DMS114 treated with DMSO at 0.1 percent for 48 hours (cell line): ENCODE measurements around the gene BBS2.
A peak's percentile ranks its signal among the peaks of the same experiment; 100 is the strongest.

Experiments used
- DNase-seq: peaks from one replicate; lab custom pipeline; 2025; ENCODE audit not compliant: unreplicated experiment; lab: John Stamatoyannopoulos, UW

BBS2 gene, protein sequence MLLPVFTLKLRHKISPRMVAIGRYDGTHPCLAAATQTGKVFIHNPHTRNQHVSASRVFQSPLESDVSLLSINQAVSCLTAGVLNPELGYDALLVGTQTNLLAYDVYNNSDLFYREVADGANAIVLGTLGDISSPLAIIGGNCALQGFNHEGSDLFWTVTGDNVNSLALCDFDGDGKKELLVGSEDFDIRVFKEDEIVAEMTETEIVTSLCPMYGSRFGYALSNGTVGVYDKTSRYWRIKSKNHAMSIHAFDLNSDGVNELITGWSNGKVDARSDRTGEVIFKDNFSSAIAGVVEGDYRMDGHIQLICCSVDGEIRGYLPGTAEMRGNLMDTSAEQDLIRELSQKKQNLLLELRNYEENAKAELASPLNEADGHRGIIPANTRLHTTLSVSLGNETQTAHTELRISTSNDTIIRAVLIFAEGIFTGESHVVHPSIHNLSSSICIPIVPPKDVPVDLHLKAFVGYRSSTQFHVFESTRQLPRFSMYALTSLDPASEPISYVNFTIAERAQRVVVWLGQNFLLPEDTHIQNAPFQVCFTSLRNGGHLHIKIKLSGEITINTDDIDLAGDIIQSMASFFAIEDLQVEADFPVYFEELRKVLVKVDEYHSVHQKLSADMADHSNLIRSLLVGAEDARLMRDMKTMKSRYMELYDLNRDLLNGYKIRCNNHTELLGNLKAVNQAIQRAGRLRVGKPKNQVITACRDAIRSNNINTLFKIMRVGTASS

GRCh38 chr16:56519459-56520250 lies at the start of gene BBS2:
Gene BBS2, minus strand, starts transcription at chr16:56520024. Its CDS starts 162 bp downstream, at chr16:56519862.
- DNase-seq = peak; percentile 83

DNA sequence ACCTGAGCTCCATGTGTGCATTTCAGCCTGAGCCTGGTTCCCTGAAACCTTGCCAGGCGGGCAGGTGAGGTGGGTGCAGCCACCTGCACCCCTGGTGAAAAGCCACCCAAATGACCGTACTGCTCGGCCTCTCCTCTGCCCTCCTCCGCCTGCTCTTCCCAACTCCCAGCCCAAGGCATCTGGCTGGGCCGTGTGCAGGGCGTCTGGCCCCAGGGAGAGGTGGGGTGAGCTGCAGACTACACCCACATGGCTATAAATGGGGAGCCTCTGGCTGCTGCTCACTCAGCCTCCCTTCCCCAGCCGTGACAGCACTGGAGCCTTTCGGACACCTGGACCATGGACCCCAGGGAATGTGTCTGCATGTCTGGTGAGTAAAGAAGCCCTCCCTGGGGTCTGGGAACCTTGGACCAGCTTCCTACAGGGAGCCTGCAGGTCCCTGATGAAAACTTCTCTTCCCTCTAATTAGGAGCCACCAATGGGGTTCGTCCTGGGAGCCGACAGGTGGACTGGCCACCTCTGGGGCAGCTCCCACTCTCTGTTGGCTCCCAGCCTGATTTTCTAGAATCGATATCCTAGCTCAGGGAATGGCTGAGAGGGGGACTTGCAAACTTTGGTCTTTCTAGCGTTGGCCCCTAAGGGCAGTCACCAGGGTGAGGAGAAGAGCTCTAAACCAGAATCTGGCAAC lies 45.1 kb upstream of the BBS2 start, which contains the start of gene MT4:
TSS of gene MT4 (plus strand) at position 281 of the 685 bp plus-strand sequence. CDS start at position 337, 56 bp downstream.
- no peak for DNase-seq

- DNase-seq = no peak
Observed at GRCh38 chr16:56561126-56561525, 41.3 kb upstream of the BBS2 start.

- DNase-seq = no peak
Observed at GRCh38 chr16:56560447-56560846, 40.6 kb upstream of the BBS2 start.

DNA sequence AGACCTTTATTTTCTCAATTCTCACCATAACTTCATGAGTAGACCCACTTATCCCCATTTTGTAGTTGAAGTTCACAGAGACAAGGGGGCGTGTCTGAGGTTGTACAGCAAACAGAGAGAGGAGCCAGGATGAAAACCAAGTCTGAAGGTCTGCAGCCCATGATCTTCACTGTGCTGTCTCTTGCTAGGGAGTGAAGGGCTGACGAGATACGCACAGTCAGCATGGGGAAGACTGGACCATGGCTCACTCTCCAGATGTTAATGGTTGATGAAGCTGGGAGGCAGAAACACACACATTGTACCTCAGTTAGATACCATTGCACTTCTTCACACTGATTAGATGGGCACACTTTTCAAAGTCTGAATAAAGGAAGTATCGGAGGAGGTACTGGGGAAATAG lies 39.3 kb upstream of the BBS2 start:
- DNase-seq = no peak

- DNase-seq = no peak
Observed at GRCh38 chr16:56558024-56558747, 38.4 kb upstream of the BBS2 start.

DNA sequence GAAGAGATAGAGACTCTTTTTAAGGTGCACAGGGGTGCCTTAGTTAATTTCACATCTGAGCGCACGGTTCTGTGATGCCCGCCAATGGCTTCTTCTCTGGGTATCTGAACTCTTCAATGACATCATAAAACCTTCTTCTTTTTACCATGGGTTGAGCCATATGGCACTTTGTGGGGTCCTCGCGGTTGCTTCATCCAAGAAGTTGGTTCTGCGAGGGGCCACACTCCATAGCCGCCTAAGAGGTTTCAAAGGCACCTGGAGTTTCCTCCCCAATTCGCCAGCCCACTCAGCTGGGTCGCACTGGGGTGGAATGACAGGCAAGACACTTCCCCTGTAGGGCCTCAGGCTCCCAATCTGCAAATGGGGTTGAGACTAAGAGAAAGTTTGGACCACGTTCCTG lies 34.6 kb upstream of the BBS2 start:
- no peak for DNase-seq

DNA sequence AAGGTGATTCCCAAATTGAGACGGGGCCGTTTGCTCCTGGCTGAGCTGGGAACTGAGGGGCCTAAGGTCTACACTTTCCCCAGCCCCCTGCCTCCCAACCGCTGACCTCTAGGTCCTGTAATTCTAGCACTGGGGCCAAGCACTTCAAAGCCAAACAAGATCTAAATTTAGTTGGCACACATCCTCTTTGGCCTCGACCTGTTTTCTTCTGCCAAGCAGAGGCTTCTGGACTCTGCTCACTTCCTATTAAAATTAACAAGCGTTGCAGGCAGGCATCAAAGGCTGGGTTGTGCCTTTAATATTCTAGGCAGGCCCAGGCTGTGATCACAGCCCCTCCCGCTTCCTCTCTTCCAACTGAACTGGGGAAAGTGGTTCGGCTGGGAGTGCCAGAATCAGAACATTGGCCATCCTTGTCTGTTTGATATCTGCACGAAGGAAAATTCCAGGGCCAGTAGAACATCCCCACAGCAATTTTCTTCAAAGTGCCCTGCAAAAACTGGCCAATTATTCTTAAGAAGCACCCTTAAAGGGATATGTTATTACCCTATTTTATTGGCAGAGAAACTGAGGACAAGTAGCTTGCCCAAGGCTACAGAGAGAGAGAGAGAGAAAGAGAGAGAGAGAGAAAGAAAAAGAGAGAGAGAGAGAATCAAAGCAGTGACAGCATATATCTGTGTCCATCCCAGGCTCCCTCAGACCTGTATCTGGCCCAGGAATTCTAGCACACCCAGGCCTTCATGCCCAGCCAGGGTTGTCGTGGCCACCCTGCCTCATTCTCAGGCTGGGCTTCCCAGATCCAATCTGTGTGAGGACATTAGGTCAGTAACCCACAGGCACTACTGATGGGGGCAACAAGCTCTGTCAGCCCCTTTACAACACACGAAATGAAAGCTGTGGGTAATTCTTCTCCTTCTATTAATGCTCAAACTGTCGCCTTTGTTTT lies 32.2 kb upstream of the BBS2 start:
- DNase-seq = no peak

- DNase-seq = no peak
Observed at GRCh38 chr16:56549744-56550385, 30.0 kb upstream of the BBS2 start.

- DNase-seq = no peak
Observed at GRCh38 chr16:56549161-56549560, 29.3 kb upstream of the BBS2 start.

GRCh38 chr16:56547949-56548567 lies 28.2 kb upstream of the BBS2 start:
- no peak for DNase-seq

DNA sequence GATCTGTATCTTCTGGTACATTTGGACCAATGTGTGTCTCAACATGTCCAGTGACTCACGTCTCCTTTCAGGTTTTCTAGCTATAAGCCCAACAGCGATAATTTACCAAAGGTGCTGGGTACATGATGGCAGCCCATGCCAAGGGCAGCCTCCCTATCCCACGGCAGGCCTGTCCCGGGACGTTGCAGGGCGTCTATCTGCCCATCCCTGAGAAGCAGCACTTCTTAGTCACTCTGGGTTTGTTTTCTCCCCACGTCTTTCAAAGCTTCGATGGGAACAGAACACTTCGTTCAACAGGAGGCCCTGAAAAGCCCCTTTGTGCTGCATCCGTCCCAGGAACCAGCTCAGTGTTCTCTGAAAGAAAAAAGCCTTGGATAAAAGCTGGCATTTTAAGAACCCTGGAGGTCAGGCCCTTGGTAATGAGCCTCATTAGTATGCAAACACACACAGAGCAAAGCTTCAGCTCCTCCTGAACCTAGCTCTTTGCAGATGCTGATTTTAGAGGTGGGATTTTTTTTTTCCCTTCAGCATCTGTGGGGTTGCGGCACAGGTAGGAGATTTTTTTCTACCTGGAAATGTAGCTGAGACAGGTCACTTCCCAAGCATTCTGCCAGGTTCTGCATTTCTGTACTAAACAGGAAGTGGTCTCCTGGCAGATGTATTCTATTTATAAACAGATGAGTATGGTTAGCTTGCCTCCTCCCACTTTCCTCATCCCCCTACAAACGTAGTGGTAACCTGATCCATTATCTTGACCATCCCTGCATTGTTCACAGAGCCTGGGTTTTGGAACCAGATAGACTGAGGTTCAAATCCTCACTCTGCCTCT lies 27.5 kb upstream of the BBS2 start:
- DNase-seq = no peak

DNA sequence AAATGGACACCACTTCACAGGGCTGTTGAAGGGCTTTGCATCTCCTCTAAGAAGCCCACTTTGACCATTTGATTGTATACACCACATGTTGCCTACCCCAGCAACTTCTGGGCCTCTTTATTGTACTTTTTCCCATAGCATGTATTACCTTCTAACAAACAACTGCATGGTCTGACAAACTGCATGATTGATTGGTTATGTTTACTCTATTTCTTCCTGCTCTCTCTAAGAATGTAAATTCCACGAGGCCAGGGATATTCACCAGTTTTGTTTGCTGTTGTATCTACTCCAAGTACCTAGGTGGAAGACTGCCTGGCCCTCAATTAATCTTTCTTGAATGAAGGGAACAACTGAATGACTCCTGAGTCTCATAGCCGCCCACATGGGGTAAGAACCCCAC lies 22.2 kb upstream of the BBS2 start:
- no peak for DNase-seq

DNA sequence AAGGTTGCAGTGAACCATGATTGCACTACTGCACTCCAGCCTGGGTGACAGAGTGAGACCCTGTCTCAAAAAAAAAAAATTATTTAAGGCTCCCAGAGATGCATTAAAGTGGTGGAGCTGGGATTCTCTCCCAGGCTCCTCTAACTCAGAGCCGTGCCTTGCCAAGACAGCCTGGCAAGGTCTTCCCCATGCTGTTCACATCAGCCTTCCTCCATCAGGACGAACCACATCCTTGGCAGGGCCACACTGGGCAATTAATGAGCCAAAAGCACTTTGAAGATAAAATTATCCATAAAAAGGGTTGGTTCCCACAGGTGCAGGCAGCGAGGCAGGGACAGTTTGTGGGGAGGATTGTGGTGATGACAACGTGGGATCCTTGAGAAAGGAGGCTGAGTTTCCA lies 19.8 kb upstream of the BBS2 start:
- no peak for DNase-seq

DNA sequence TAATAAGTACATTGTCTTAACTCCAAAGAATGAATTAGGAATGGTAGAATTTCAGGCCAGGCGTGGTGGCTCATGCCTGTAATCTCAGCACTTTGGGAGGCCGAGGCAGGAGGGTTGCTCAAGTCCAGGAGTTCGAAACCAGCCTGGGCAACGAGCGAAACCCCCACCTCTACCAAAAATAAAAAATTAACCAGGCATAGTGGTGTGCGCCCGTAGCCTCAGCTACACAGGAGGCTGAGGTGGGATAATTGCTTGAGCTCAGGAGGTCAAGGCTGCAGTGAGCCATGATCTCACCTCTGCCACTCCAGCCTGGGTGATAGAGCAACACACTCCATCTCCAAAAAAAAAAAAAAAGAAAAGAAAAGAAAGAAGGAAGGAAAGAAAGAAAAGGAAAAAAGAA lies 18.5 kb upstream of the BBS2 start:
- no peak for DNase-seq

GRCh38 chr16:56534847-56535383 lies 15.1 kb upstream of the BBS2 start:
- no peak for DNase-seq

- DNase-seq = no peak
Observed at GRCh38 chr16:56532714-56533113, 12.9 kb upstream of the BBS2 start.
